DOHH2 (cell line): ENCODE results near the gene NXPH4.

ENCODE experiments used
- EZH2phosphoT487 ChIP-seq: fragments of 200-600 bp; sonication (generic); IDR thresholded peaks from 2 replicates; pipeline ENCODE4 v1.6.1; 2017; ENCODE audit warnings: borderline replicate concordance, mild to moderate bottlenecking, antibody characterized with exemption, low read length, moderate library complexity, mixed read lengths
- TF ChIP-seq, protein P1 (sequence below): fragments of 200-600 bp; sonication (generic); IDR thresholded peaks from one replicate; pipeline ENCODE4 v1.5.1; 2014; ENCODE audit warnings: antibody characterized with exemption, mild to moderate bottlenecking, low read depth, low read length; ENCODE audit not compliant: poor library complexity, severe bottlenecking

DNA sequence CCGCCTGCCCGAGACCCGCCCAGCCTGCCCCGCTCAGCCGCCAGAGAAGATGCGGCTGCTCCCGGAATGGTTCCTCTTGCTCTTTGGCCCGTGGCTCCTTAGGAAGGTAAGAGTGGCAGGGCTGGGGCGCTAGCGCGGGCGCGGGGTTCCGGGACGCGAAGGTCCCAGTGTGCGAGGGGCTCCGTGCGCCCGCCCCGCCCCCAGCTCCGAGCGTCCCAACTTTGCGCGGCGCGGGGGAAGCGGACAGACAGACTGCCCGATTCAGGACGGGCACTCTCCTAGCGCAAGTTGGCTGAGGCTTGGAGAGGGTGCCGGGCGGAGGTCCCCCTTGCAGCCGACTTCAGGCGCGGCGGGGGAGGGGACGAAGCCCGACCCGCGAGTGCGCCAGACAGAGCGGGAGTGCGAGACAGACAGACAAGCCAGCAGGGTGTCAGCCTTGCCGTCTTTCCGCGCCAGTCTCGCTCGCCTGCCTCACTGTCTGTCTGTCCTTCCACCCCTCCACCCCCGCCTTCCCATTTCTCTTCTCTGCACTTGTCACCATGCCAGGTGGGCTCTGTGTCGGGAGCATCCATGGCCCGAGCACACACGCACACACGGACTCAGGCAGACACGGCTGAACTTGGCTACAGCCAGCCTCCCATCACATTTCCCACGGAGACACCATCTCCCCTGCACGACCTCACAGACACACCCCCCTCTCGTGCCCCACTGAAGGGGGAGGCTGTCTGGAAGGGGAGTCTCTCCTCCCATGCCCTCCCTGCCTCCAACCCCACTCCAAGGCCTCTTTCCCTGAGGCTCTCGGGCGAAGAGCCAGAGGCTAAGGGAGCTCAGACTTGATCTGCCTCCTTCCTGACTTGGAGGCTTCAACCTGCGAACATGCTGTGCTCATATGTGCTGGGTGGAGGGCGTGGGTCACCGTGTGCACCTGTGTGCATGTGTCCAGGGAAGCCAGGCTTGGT is 606 bp downstream of the NXPH4 start:
- TF ChIP-seq, protein P1, sequence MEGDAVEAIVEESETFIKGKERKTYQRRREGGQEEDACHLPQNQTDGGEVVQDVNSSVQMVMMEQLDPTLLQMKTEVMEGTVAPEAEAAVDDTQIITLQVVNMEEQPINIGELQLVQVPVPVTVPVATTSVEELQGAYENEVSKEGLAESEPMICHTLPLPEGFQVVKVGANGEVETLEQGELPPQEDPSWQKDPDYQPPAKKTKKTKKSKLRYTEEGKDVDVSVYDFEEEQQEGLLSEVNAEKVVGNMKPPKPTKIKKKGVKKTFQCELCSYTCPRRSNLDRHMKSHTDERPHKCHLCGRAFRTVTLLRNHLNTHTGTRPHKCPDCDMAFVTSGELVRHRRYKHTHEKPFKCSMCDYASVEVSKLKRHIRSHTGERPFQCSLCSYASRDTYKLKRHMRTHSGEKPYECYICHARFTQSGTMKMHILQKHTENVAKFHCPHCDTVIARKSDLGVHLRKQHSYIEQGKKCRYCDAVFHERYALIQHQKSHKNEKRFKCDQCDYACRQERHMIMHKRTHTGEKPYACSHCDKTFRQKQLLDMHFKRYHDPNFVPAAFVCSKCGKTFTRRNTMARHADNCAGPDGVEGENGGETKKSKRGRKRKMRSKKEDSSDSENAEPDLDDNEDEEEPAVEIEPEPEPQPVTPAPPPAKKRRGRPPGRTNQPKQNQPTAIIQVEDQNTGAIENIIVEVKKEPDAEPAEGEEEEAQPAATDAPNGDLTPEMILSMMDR, result no peak
- TF ChIP-seq EZH2phosphoT487, result no peak
